Measurements from ENCODE around the gene AP1AR.
"Not testable (repeated sequence)": the region's sequence is repeated elsewhere in the genome, so short reads cannot be mapped to it uniquely, and the experiment has no call there.

AP1AR gene

GRCh38 chr4:112279882-112280315 lies 48.3 kb downstream of the AP1AR start:
- no peaks in the 10 kb centered on the region for H3K36me3 ChIP-seq (ENCODE audit: control insufficient read depth, insufficient read depth, low read length)
- H3K4me3 ChIP-seq (ENCODE audit: low read depth, low read length), result no peak overlapping the region
- no peak overlapping the region for H3K4me2 ChIP-seq (ENCODE audit: low read length)
- H3K9me3 ChIP-seq (ENCODE audit: control insufficient read depth, low read length), result no peaks in the 10 kb centered on the region
- no peaks in the 10 kb centered on the region for H3K27me3 ChIP-seq (ENCODE audit: control insufficient read depth, insufficient read depth, low read length)
- no peaks in the 10 kb centered on the region for H3K4me1 ChIP-seq
- no peak overlapping the region for H3K27ac ChIP-seq
- no peak overlapping the region for H2AFZ ChIP-seq
- H3K9ac ChIP-seq, result no peak overlapping the region
- no peaks in the 10 kb centered on the region for H3K79me2 ChIP-seq
- no peak for TF ChIP-seq CTCF (IDR thresholded peaks at IDR 0.05)

- H2AFZ ChIP-seq, result no peak overlapping the region
- no peaks in the 10 kb centered on the region for H3K27me3 ChIP-seq (ENCODE audit: control insufficient read depth, insufficient read depth, low read length)
- H3K4me3 ChIP-seq (ENCODE audit: low read depth, low read length), result no peak overlapping the region
- H3K4me1 ChIP-seq, result no peaks in the 10 kb centered on the region
- TF ChIP-seq CTCF (IDR thresholded peaks at IDR 0.05), result no peak
- H3K9ac ChIP-seq, result no peak overlapping the region
- H3K9me3 ChIP-seq (ENCODE audit: control insufficient read depth, low read length), result no peaks in the 10 kb centered on the region
- no peaks in the 10 kb centered on the region for H3K79me2 ChIP-seq
- H3K27ac ChIP-seq, result no peak overlapping the region
- H3K36me3 ChIP-seq (ENCODE audit: control insufficient read depth, insufficient read depth, low read length), result no peaks in the 10 kb centered on the region
- no peak overlapping the region for H3K4me2 ChIP-seq (ENCODE audit: low read length)
Observed at GRCh38 chr4:112280386-112281056, 48.9 kb downstream of the AP1AR start.

- not testable (repeated sequence) for H3K4me3 ChIP-seq (ENCODE audit: low read depth, low read length); H3K9me3 ChIP-seq (ENCODE audit: control insufficient read depth, low read length); H2AFZ ChIP-seq; H3K27ac ChIP-seq; H3K36me3 ChIP-seq (ENCODE audit: control insufficient read depth, insufficient read depth, low read length); H3K9ac ChIP-seq; H3K27me3 ChIP-seq (ENCODE audit: control insufficient read depth, insufficient read depth, low read length); H3K4me2 ChIP-seq (ENCODE audit: low read length); H3K79me2 ChIP-seq; H3K4me1 ChIP-seq
Observed at GRCh38 chr4:112281895-112282398, 50.4 kb downstream of the AP1AR start.

- Histone ChIP-seq H3K4me2 (ENCODE audit: low read length) (no peak overlapping the region), H3K27ac (no peak overlapping the region), H3K4me3 (ENCODE audit: low read depth, low read length) (no peak overlapping the region), H3K4me1 (no peaks in the 10 kb centered on the region), H3K9me3 (ENCODE audit: control insufficient read depth, low read length) (no peaks in the 10 kb centered on the region), H3K79me2 (no peaks in the 10 kb centered on the region), H3K9ac (no peak overlapping the region), H2AFZ (no peak overlapping the region), H3K36me3 (ENCODE audit: control insufficient read depth, insufficient read depth, low read length) (no peaks in the 10 kb centered on the region), H3K27me3 (ENCODE audit: control insufficient read depth, insufficient read depth, low read length) (no peaks in the 10 kb centered on the region)
- TF ChIP-seq CTCF (IDR thresholded peaks at IDR 0.05), result no peak
Observed at GRCh38 chr4:112282860-112283667, 51.5 kb downstream of the AP1AR start.

GRCh38 chr4:112284166-112284565 lies 52.6 kb downstream of the AP1AR start:
- Histone ChIP-seq H3K27me3 (ENCODE audit: control insufficient read depth, insufficient read depth, low read length) (no peaks in the 10 kb centered on the region), H3K36me3 (ENCODE audit: control insufficient read depth, insufficient read depth, low read length) (no peaks in the 10 kb centered on the region), H2AFZ (peak overlapping the region; percentile 96), H3K9ac (no peak overlapping the region), H3K4me3 (ENCODE audit: low read depth, low read length) (peak overlapping the region; percentile 54), H3K9me3 (ENCODE audit: control insufficient read depth, low read length) (no peaks in the 10 kb centered on the region), H3K4me1 (no peaks in the 10 kb centered on the region), H3K79me2 (no peaks in the 10 kb centered on the region), H3K27ac (no peak overlapping the region), H3K4me2 (ENCODE audit: low read length) (peak overlapping the region; percentile 59)
- TF ChIP-seq CTCF (IDR thresholded peaks at IDR 0.05), result no peak
